NCI-H526 (cell line): ENCODE results near the gene SNCAIP.
"Not testable (repeated sequence)": the region's sequence is repeated elsewhere in the genome, so short reads cannot be mapped to it uniquely, and the experiment has no call there.

ENCODE experiments used
- DNase-seq, 2 experiments: peaks; one replicate each; lab custom pipeline; 2025; lab: John Stamatoyannopoulos, UW

The SNCAIP gene

GRCh38 chr5:122315521-122315920, 3.5 kb downstream of the SNCAIP start:
- no peak for DNase-seq

DNA sequence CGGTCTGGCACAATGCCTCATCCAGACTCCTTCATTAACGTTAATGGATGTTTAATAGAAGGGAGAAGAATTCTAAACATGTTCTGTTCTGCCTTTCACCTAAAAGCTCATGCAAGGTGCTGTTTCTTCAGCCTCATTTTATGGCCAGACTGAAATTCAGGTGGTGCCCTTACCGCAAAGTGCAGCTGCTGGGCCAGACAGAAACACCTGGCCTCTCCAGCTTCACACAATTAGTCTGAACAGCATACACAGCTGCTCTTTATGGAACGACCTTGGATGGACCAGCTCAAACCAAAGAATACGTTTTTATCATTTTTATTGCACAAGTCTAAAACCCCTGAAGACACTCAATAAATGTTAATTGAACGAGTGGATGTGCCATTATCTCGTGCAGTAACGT, 4.6 kb downstream of the SNCAIP start:
- peak in 1 of 2 experiments; percentile 20 for DNase-seq

- DNase-seq, result no peak
Measured at GRCh38 chr5:122319897-122320296, 7.9 kb downstream of the SNCAIP start.

- peak in 1 of 2 experiments; percentile 16 for DNase-seq
Measured at GRCh38 chr5:122321921-122322320, 9.9 kb downstream of the SNCAIP start.

GRCh38 chr5:122322801-122323548, 10.9 kb downstream of the SNCAIP start:
- peak; percentile 17 to 18 for DNase-seq

- DNase-seq, result no peak
Measured at GRCh38 chr5:122323738-122324137, 11.7 kb downstream of the SNCAIP start.

- no peak for DNase-seq
Measured at GRCh38 chr5:122327110-122327509, 15.1 kb downstream of the SNCAIP start.

DNA sequence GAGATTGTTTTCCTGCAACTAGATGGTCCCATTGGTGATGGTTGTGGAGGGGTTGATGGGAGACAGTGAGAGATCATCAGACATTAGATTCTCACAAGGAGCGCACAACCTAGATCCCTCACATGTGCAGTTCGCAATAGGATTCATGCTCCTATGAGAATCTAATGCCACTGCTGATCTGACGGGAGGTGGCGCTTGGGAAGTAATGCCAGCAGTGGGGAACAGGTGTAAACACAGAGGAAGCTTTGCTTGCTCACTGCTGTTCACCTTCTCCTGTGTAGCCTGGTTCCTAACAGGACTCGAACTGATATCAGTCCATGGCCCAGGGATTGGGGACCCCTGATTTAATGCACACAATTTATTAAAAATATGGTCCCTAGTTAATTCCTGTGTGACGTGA, 18.8 kb downstream of the SNCAIP start:
- DNase-seq, result no peak

DNA sequence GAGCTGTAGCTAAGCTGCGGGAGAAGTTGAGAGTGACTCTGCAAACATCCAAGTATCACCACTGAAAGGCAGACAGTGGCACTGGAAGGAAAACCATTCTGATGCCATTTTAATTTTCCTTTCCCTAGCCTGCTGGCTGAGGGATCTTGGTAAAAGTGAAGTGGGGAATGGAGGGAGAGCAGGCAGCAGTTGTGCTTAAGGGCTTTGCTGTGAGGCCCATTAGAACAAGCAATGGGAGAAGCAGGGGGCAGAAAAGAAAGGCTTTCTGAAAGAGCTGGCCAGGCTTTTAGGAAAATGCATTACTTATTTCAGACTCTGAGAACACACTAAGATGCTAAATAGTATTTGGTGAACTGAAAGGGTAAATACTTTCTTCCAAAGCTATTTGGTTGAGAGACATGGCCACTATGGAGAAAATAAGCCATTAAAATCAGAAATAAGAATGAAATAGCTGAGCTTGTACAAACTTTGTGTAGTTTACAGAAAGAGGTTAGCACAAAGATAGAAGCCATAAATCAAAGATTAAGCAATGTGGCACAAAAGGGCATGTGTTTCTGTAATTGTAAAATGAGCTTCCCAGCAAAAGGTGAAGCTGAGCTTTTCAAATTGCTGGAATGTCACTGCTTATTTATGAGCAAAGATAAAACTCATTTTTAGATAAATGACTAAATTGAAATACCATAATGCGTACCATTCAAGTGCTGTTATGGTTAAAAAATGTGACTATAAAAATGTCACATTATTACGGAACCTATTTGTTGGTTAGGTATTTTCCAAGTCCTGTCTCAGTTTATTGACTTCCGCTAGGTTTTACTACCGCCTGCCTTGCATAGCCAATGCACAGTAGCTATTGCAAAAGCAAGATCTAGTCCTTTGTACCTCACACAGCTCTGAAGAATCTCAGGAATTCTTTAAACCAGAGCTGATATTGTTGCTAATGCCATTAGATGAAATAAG, 20.8 kb downstream of the SNCAIP start:
- DNase-seq, result no peak

DNA sequence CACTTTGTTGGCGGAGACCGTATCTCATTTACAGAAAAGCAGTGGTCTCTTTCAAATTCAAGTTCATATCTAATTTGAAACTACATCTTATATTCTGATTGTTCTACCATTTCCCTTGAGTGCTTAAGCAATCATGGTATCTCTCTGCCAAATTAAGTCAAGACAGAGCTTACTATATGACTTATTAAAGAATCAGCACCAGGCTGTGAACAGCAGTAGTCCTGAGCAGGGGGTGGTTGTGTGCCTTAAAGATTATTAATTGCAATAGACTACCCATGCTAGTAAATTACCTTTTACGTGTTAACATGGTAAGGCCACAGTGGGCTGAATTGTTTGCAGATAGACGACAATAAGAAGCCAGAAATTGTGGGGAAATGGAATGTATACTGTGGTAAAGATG, 21.5 kb downstream of the SNCAIP start:
- no peak for DNase-seq

- DNase-seq, result no peak
Measured at GRCh38 chr5:122339591-122339990, 27.6 kb downstream of the SNCAIP start.

GRCh38 chr5:122341087-122341486, 29.1 kb downstream of the SNCAIP start:
- no peak for DNase-seq

DNA sequence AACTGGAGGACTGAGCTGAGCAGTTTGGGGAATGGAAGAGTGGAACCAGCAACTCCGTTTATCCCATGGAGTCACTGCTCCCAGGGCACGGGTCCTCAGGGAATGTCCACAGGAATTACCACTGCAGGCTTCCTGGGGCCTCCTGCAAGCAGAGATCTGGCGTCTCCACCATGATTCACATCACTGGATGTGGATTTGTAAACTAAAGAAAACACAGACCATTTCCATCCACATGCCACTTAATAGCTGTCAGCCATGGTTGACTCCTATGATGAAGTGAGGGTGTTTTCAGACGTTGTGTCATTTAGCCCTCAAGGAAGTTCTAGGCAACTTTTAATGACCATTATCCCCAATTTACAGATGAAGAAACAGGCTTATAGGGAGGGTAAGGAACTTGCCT, 30.2 kb downstream of the SNCAIP start:
- DNase-seq, result no peak

GRCh38 chr5:122346897-122347581, 35.0 kb downstream of the SNCAIP start:
- no peak for DNase-seq

GRCh38 chr5:122350496-122350895, 38.5 kb downstream of the SNCAIP start:
- no peak for DNase-seq

DNA sequence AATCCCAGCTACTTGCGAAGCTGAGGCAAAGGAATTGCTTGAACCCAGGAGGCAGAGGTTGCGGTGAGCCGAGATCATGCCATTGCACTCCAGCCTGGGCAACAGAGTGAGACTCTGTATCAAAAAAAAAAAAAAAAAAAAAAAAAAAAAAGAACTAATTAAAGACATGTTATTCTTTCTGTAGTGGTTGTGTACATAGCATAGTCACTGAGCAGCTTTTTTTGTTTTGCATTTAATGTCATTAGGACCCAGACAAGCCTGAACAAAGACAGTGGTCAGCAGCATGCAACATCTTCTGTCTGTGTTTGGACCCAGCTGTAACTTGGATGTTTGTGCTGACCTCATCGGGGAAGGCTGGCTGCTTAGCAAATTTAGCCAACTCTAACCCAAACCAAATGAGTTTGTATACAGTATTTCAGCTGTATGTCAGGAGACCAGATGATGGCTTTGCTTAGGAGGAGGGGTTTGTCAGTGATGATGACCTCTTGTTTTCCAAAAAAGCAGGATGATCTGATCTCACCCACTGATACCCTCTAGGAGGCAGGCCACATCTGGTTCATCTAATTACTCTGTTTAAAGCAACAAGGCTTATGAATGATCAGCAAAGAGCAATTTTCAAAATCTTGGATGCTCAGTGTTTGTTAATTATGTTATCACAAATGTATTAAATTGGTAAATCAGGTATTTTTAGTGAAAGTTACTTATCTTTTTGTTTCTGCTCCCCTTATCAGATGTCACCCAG, 39.5 kb downstream of the SNCAIP start:
- peak in 1 of 2 experiments; percentile 2 for DNase-seq

DNA sequence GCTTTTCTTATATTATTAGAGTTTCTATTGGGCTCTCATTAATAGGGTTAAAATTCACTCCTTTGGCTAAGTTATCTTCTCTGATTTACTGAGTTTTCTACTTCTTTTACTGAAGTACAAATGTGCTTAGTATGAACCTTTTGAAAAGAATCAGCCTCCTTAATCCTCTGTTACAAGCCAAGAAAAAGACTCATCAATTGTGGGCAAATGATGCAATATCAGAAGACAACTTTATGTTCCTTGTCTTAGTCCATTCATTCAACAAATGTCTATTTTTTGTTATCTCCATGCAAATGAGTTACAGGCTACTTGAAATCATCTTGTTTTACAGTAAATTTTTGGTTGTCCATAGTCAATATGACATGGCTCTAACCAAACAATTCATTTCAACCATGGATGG, 40.3 kb downstream of the SNCAIP start:
- DNase-seq, result no peak

DNA sequence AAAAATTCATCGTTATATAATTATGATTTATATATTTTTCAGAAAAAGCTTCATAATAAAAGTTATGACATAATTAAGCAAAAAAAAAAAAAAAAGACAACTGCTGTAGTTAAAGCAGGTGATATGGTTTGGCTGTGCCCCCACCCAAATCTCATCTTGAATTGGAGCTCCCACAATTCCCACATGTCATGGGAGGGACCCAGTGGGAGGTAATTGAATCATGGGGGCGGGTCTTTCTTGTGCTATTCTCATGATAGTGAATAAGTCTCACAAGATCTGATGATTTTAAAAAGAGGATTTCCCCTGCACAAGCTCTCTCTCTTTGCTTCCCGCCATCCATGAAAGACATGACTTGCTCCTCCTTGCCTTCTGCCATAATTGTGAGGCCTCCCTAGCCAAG, 41.3 kb downstream of the SNCAIP start:
- DNase-seq, result not testable (repeated sequence)

- peak; percentile 47 to 57 for DNase-seq
Measured at GRCh38 chr5:122354293-122354692, 42.3 kb downstream of the SNCAIP start.

- peak in 1 of 2 experiments; percentile 38 for DNase-seq
Measured at GRCh38 chr5:122355324-122355723, 43.3 kb downstream of the SNCAIP start.

- DNase-seq, result no peak
Measured at GRCh38 chr5:122356855-122357254, 44.8 kb downstream of the SNCAIP start.
